Measurements from ENCODE around the gene ITPR2. TPM values are rescaled to one million over a fixed set of nuclear protein-coding genes. Genes with fewer than 3 reads are reported as not detected.

Gene ITPR2
- total RNA-seq, 3 donors from 2014 or later (not counting 1 experiment from before 2014, with no cell fraction given), result 59.1 to 70.7 (median 68.2) TPM

DNA sequence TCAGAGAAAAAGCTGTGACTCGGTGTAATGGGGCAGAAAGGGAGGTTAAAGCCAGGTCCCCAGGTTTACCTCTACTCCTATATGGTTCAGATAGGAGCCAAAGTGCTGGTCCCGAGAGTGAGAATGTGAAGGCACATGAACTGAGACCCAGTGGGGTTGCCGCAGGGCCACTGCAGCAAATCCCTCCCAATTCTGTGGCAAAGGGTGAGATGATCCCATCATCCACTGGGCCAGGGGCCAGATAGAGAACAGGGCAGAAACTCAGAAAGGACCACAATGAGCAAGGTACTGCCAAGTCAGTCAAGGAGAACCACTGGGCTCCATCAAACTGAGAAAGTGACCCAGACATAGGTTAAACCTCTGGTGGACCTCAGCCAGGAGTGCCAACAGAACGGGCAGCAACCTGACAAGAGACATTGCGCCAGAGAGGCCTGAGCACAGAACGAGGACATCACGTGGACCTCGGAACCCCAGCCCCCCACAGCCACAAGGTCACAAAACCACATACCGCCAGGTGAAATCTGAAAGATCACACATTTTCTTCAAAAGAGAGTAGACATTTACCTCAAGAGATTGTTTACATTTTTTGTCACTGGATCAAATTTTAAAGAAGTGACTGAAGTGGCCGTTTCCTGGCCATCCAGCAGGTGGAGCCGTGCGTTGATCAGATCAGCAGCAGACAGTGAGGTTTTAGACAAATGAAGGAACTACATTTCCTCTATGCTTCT lies 20.5 kb upstream of the ITPR2 start:
- Histone ChIP-seq H3K27me3 (ENCODE audit: control insufficient read depth, insufficient read depth, low read length) (no peaks in the 10 kb centered on the region), H3K9me3 (ENCODE audit: control insufficient read depth, insufficient read depth, low read length) (no peaks in the 10 kb centered on the region), H3K36me3 (ENCODE audit: control insufficient read depth, insufficient read depth, low read length) (no peaks in the 10 kb centered on the region), H3K4me3 (ENCODE audit: low read length) (no peak overlapping the region), H3K27ac (ENCODE audit: low read length) (no peak overlapping the region), H3K4me1 (ENCODE audit: control insufficient read depth, insufficient read depth, low read length) (peaks cover 4% of the 10 kb centered on the region)
- H3K27ac Mint-ChIP-seq, result no peak overlapping the region
- H3K9me3 Mint-ChIP-seq, result no peaks in the 10 kb centered on the region
- H3K27me3 Mint-ChIP-seq (ENCODE audit: low read depth in 2 of 2), result no peaks in the 10 kb centered on the region
- no peaks in the 10 kb centered on the region for H3K4me1 Mint-ChIP-seq
- H3K36me3 Mint-ChIP-seq, result no peaks in the 10 kb centered on the region
- intact Hi-C loops (cut with micrococcal nuclease), result loop anchor here (1.0 to 2.0 kb wide), 3 partner anchors 32 to 289 kb away; partner anchors contain the start of gene TM7SF3
- 36% methylated on average over 12 of the region's 12 CpGs for WGBS (ENCODE audit: insufficient coverage)
- DNase-seq, result peak; percentile 59 to 86
- TF ChIP-seq, protein P1, sequence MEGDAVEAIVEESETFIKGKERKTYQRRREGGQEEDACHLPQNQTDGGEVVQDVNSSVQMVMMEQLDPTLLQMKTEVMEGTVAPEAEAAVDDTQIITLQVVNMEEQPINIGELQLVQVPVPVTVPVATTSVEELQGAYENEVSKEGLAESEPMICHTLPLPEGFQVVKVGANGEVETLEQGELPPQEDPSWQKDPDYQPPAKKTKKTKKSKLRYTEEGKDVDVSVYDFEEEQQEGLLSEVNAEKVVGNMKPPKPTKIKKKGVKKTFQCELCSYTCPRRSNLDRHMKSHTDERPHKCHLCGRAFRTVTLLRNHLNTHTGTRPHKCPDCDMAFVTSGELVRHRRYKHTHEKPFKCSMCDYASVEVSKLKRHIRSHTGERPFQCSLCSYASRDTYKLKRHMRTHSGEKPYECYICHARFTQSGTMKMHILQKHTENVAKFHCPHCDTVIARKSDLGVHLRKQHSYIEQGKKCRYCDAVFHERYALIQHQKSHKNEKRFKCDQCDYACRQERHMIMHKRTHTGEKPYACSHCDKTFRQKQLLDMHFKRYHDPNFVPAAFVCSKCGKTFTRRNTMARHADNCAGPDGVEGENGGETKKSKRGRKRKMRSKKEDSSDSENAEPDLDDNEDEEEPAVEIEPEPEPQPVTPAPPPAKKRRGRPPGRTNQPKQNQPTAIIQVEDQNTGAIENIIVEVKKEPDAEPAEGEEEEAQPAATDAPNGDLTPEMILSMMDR (IDR thresholded peaks at IDR 0.05), result peak; percentile 82
- peak; percentile 91 to 97 (median 94) for ATAC-seq
- H3K4me3 Mint-ChIP-seq, result no peak overlapping the region

DNA sequence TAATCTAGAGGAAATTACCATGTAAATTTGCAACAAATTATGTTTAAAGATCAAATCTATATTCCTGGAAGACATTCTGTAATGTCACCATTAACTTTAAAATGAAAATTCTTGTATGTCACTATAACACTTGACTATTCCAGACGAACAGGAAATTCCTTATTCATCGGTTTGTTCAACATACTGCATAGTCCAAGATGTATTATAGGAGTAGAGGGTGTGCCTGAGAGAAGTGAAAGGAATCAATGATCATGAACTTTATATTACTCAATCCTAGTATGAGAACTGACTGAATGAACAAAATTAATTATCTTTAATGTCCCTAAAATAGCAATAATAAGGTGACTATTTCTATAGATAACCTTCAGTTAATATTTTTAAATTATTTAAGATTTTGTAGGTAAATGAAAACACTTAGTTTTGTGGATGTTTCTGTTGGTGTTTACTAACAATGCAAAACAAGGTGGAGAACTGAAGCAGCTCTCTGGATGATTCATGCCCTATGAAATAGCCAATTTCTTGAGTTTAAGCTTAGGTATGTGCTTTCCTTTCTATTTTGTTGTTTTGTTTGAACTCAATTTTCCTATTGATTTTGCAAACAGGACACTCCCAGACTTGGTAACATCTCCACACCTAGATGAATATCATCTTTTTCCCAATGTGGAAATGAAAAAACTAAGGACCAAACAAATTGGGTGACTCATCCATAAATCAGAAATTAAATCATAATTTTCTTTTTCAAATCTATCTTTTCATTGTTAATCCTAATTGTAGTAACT lies 18.2 kb upstream of the ITPR2 start:
- no peak overlapping the region for H3K4me3 Mint-ChIP-seq
- no peaks in the 10 kb centered on the region for H3K27me3 ChIP-seq (ENCODE audit: control insufficient read depth, insufficient read depth, low read length)
- DNase-seq, result no peak
- H3K36me3 ChIP-seq (ENCODE audit: control insufficient read depth, insufficient read depth, low read length), result no peaks in the 10 kb centered on the region
- H3K36me3 Mint-ChIP-seq, result no peaks in the 10 kb centered on the region
- no peak overlapping the region for H3K4me3 ChIP-seq (ENCODE audit: low read length)
- H3K9me3 ChIP-seq (ENCODE audit: control insufficient read depth, insufficient read depth, low read length), result no peaks in the 10 kb centered on the region
- intact Hi-C loops (cut with micrococcal nuclease), result no loop called here
- H3K27me3 Mint-ChIP-seq (ENCODE audit: low read depth in 2 of 2), result peaks cover 10% of the 10 kb centered on the region in 2 donors
- TF ChIP-seq, protein P1 (IDR thresholded peaks at IDR 0.05), result no peak
- H3K27ac Mint-ChIP-seq, result no peak overlapping the region
- H3K9me3 Mint-ChIP-seq, result no peaks in the 10 kb centered on the region
- no peak overlapping the region for H3K27ac ChIP-seq (ENCODE audit: low read length)
- WGBS (ENCODE audit: insufficient coverage), result no CpG with 5 or more reads among the region's 2 CpGs
- no peak for ATAC-seq
- H3K4me1 Mint-ChIP-seq, result no peaks in the 10 kb centered on the region
- peaks cover 4% of the 10 kb centered on the region for H3K4me1 ChIP-seq (ENCODE audit: control insufficient read depth, insufficient read depth, low read length)

DNA sequence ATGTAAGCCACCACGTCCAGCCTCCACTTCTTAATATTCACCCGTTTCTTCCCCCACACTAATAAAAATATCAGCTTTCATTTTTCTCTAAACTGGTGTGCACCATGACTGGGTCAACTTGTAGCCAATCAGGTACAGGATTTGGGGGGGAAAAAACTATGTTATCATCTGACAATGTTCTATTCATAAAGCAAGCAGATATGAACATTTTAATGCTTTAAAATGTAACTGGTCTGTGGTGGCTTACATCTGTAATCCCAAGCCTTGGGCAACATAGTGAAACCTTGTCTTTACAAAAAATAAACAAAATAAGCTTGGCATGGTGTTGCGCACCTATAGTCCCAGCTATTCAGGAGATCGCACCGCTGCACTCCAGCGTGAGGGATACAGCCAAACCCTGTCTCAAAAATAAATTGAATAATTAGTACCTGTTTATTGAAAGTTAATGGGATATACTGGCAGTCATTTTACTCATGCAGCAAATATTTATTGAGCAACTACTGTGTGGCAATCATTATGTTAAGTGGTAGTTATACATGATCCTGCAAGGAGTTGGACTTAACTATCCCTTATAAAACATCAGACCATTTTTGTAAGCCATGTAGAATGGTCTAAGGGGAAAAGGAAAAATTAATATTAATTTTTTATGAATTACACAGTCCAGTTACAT lies 15.3 kb upstream of the ITPR2 start:
- H3K4me1 Mint-ChIP-seq, result no peaks in the 10 kb centered on the region
- DNase-seq (no peak), ATAC-seq (no peak)
- Histone ChIP-seq H3K4me3 (ENCODE audit: low read length) (no peak overlapping the region), H3K4me1 (ENCODE audit: control insufficient read depth, insufficient read depth, low read length) (peaks cover 3% of the 10 kb centered on the region), H3K27me3 (ENCODE audit: control insufficient read depth, insufficient read depth, low read length) (no peaks in the 10 kb centered on the region), H3K27ac (ENCODE audit: low read length) (no peak overlapping the region), H3K36me3 (ENCODE audit: control insufficient read depth, insufficient read depth, low read length) (no peaks in the 10 kb centered on the region), H3K9me3 (ENCODE audit: control insufficient read depth, insufficient read depth, low read length) (no peaks in the 10 kb centered on the region)
- no peak overlapping the region for H3K4me3 Mint-ChIP-seq
- peaks cover 10% of the 10 kb centered on the region in 2 donors for H3K27me3 Mint-ChIP-seq (ENCODE audit: low read depth in 2 of 2)
- H3K9me3 Mint-ChIP-seq, result no peaks in the 10 kb centered on the region
- H3K36me3 Mint-ChIP-seq, result no peaks in the 10 kb centered on the region
- TF ChIP-seq, protein P1 (IDR thresholded peaks at IDR 0.05), result no peak
- no peak overlapping the region for H3K27ac Mint-ChIP-seq
- intact Hi-C loops (cut with micrococcal nuclease), result no loop called here
- WGBS (ENCODE audit: insufficient coverage), result 80% methylated on average over 5 of the region's 6 CpGs
